Stimulated activated CD8-positive, alpha-beta memory T cell treated with anti-CD3 and anti-CD28 coated beads, Interleukin-7, amount 100 ng/mL, for 24 hours (primary cell): ENCODE measurements around the gene INPP5A.

ENCODE experiments used
- DNase-seq: peaks from one replicate; pipeline ENCODE4 v3.0.0-alpha.2; 2020; ENCODE audit warnings: low read depth

The INPP5A gene

GRCh38 chr10:132631338-132631735, 93.8 kb downstream of the INPP5A start:
- DNase-seq, result no peak

GRCh38 chr10:132632091-132632561, 94.5 kb downstream of the INPP5A start:
- no peak for DNase-seq

GRCh38 chr10:132632851-132633684, 95.5 kb downstream of the INPP5A start:
- no peak for DNase-seq

- DNase-seq, result no peak
Measured at GRCh38 chr10:132634241-132634946, 96.8 kb downstream of the INPP5A start.

GRCh38 chr10:132634947-132635271, 97.3 kb downstream of the INPP5A start:
- DNase-seq, result no peak

GRCh38 chr10:132636358-132636757, 98.8 kb downstream of the INPP5A start:
- no peak for DNase-seq

GRCh38 chr10:132637477-132638129, 100.0 kb downstream of the INPP5A start:
- no peak for DNase-seq

- no peak for DNase-seq
Measured at GRCh38 chr10:132638130-132638515, 100.5 kb downstream of the INPP5A start.

GRCh38 chr10:132639470-132639869, 101.9 kb downstream of the INPP5A start:
- DNase-seq, result no peak

GRCh38 chr10:132640326-132641125, 102.9 kb downstream of the INPP5A start:
- no peak for DNase-seq

GRCh38 chr10:132641401-132641800, 103.8 kb downstream of the INPP5A start:
- DNase-seq, result no peak

GRCh38 chr10:132641966-132642731, 104.6 kb downstream of the INPP5A start:
- no peak for DNase-seq

- DNase-seq, result no peak
Measured at GRCh38 chr10:132642732-132643008, 105.1 kb downstream of the INPP5A start.

- no peak for DNase-seq
Measured at GRCh38 chr10:132643709-132644526, 106.3 kb downstream of the INPP5A start.

GRCh38 chr10:132644527-132645246, 107.1 kb downstream of the INPP5A start:
- no peak for DNase-seq

- DNase-seq, result no peak
Measured at GRCh38 chr10:132645247-132645530, 107.6 kb downstream of the INPP5A start.

GRCh38 chr10:132645630-132646442, 108.2 kb downstream of the INPP5A start:
- no peak for DNase-seq

GRCh38 chr10:132646443-132647097, 109.0 kb downstream of the INPP5A start:
- no peak for DNase-seq

- DNase-seq, result no peak
Measured at GRCh38 chr10:132647424-132647823, 109.8 kb downstream of the INPP5A start.
